ENCODE measurements around the gene LMTK3. TPM values are rescaled to one million over a fixed set of nuclear protein-coding genes. Genes with fewer than 3 reads are reported as not detected.

Gene LMTK3
- total and polyA plus RNA-seq, 2 of the 13 experiments (the other 11 are each of a cell fraction or from before 2014, with no cell fraction given), result 0.18 to 0.29 TPM

- Histone ChIP-seq H3K79me2 (ENCODE audit: insufficient read depth, low read length) (no peaks in the 10 kb centered on the region), H3K4me1 (ENCODE audit: insufficient read depth, low read length) (no peaks in the 10 kb centered on the region), H3K27ac (ENCODE audit: extremely low read length, insufficient read depth, low read length) (no peak overlapping the region), H3K9ac (ENCODE audit: insufficient read depth, low read depth, low read length) (no peak overlapping the region), H3K9me3 (ENCODE audit: low read length) (no peaks in the 10 kb centered on the region), H3K36me3 (replicated peaks in 1 of 2; ENCODE audit: control insufficient read depth in 1 of 2, insufficient read depth in 2 of 2, low read length in 2 of 2) (peaks cover 23 to 45% of the 10 kb centered on the region in 2 experiments; a peak in 4 of 5 replicates), H3K4me2 (ENCODE audit: low read depth, low read length) (no peak overlapping the region), H2AFZ (ENCODE audit: low read length) (no peak overlapping the region), H4K20me1 (ENCODE audit: insufficient read depth, low read length) (no peaks in the 10 kb centered on the region), H3K27me3 (ENCODE audit: control insufficient read depth in 1 of 2, insufficient read depth in 2 of 2, low read length in 2 of 2) (no peaks in the 10 kb centered on the region), H3K4me3 (replicated peaks in 1 of 3; ENCODE audit: insufficient read depth in 1 of 3, low read depth in 2 of 3, low read length in 3 of 3) (no peak overlapping the region)
- WGBS (ENCODE audit: low lambda C conversion rate), result 88% methylated on average over 9 of the region's 10 CpGs
- CTCF ChIA-PET (ENCODE audit: low intra/inter-chr PET ratio, low total read pairs), result no interaction called here
- ATAC-seq (no peak), FAIRE-seq (no peak), DNase-seq (ENCODE audit: low spot score) (no peak)
- POLR2A ChIA-PET, result no interaction called here
- intact Hi-C loops (cut with micrococcal nuclease; ENCODE audit: unreplicated experiment), result no loop called here
- TF ChIP-seq ZBTB20 (CRISPR knock-in tag; IDR thresholded peaks at IDR 0.05; ENCODE audit: borderline replicate concordance, low read depth) (no peak), PBX2 (CRISPR knock-in tag; IDR thresholded peaks at IDR 0.05) (no peak), RAD51 (IDR thresholded peaks at IDR 0.05; ENCODE audit: borderline replicate concordance) (no peak), THAP11 (CRISPR knock-in tag; IDR thresholded peaks at IDR 0.05) (no peak), ZNF768 (CRISPR knock-in tag; IDR thresholded peaks at IDR 0.05) (peak; percentile 85), AGO2 (optimal IDR thresholded peaks at IDR 0.05; ENCODE audit: low read depth, low read length) (peak; percentile 12)
- in situ Hi-C loops (cut with HindIII; ENCODE audit: extremely low pct_ligation_motif_present, low pct_unique_long_range_greater_than_20kb), result no loop called here
- BruUV-seq (replicated peaks), result no TSS peak
Observed at GRCh38 chr19:48477067-48477685, 34.5 kb downstream of the LMTK3 start.

- H3K4me2 ChIP-seq (ENCODE audit: low read depth, low read length), result no peak overlapping the region
- no peaks in the 10 kb centered on the region for H3K79me2 ChIP-seq (ENCODE audit: insufficient read depth, low read length)
- H3K4me3 ChIP-seq (replicated peaks in 1 of 3; ENCODE audit: insufficient read depth in 1 of 3, low read depth in 2 of 3, low read length in 3 of 3), result no peak overlapping the region
- intact Hi-C loops (cut with micrococcal nuclease; ENCODE audit: unreplicated experiment), result no loop called here
- H3K9me3 ChIP-seq (ENCODE audit: low read length), result no peaks in the 10 kb centered on the region
- no peaks in the 10 kb centered on the region for H3K4me1 ChIP-seq (ENCODE audit: insufficient read depth, low read length)
- FAIRE-seq (no peak), DNase-seq (ENCODE audit: low spot score) (no peak), ATAC-seq (no peak)
- no peak overlapping the region for H3K27ac ChIP-seq (ENCODE audit: extremely low read length, insufficient read depth, low read length)
- WGBS (ENCODE audit: low lambda C conversion rate), result 95% methylated on average over 8 of the region's 9 CpGs
- no peaks in the 10 kb centered on the region for H3K27me3 ChIP-seq (ENCODE audit: control insufficient read depth in 1 of 2, insufficient read depth in 2 of 2, low read length in 2 of 2)
- ChIA-PET CTCF (ENCODE audit: low intra/inter-chr PET ratio, low total read pairs) (no interaction called here), POLR2A (no interaction called here)
- H3K9ac ChIP-seq (ENCODE audit: insufficient read depth, low read depth, low read length), result no peak overlapping the region
- peaks cover 25 to 52% of the 10 kb centered on the region in 2 experiments; a peak in 4 of 5 replicates for H3K36me3 ChIP-seq (replicated peaks in 1 of 2; ENCODE audit: control insufficient read depth in 1 of 2, insufficient read depth in 2 of 2, low read length in 2 of 2)
- H2AFZ ChIP-seq (ENCODE audit: low read length), result no peak overlapping the region
- BruUV-seq (replicated peaks), result no TSS peak
- H4K20me1 ChIP-seq (ENCODE audit: insufficient read depth, low read length), result no peaks in the 10 kb centered on the region
- TF ChIP-seq NFIC (IDR thresholded peaks at IDR 0.05; ENCODE audit: low read length) (no peak), HOXA9 (CRISPR knock-in tag; IDR thresholded peaks at IDR 0.05; ENCODE audit: borderline replicate concordance) (no peak), ZNF570 (CRISPR knock-in tag; IDR thresholded peaks at IDR 0.05; ENCODE audit: borderline replicate concordance) (no peak), FOXJ3 (CRISPR knock-in tag; IDR thresholded peaks at IDR 0.05; ENCODE audit: borderline replicate concordance) (no peak), FOXO1 (CRISPR knock-in tag; IDR thresholded peaks at IDR 0.05) (no peak)
- in situ Hi-C loops (cut with HindIII; ENCODE audit: extremely low pct_ligation_motif_present, low pct_unique_long_range_greater_than_20kb), result no loop called here
Observed at GRCh38 chr19:48476176-48476575, 35.5 kb downstream of the LMTK3 start.

Data from HepG2 (cell line).